Activated gamma-delta T cell (primary cell): ENCODE results near the gene ZFC3H1.
A peak's percentile ranks its signal among the peaks of the same experiment; 100 is the strongest.

Experiments used
- DNase-seq: peaks from one replicate; lab custom pipeline; 2025; lab: John Stamatoyannopoulos, UW

ZFC3H1 gene

GRCh38 chr12:71684081-71684480, 20.4 kb upstream of the ZFC3H1 start:
- no peak for DNase-seq

GRCh38 chr12:71683633-71684032, 20.0 kb upstream of the ZFC3H1 start:
- no peak for DNase-seq

GRCh38 chr12:71682466-71682865, 18.8 kb upstream of the ZFC3H1 start:
- no peak for DNase-seq

- no peak for DNase-seq
Observed at GRCh38 chr12:71671816-71672215, 8.2 kb upstream of the ZFC3H1 start.

- DNase-seq = no peak
Observed at GRCh38 chr12:71671311-71671710, 7.7 kb upstream of the ZFC3H1 start.

- no peak for DNase-seq
Observed at GRCh38 chr12:71666259-71666658, 2.6 kb upstream of the ZFC3H1 start.

GRCh38 chr12:71665090-71665463, 1.4 kb upstream of the ZFC3H1 start:
- no peak for DNase-seq

- peak; percentile 14 for DNase-seq
Observed at GRCh38 chr12:71664411-71665089, 902 bp upstream of the ZFC3H1 start.

- DNase-seq = peak; percentile 48
Observed at GRCh38 chr12:71662849-71663560, 643 bp downstream of the ZFC3H1 start.

- no peak for DNase-seq
Observed at GRCh38 chr12:71661977-71662530, 1.6 kb downstream of the ZFC3H1 start.

GRCh38 chr12:71656740-71657139, 6.9 kb downstream of the ZFC3H1 start:
- DNase-seq = no peak

- no peak for DNase-seq
Observed at GRCh38 chr12:71655907-71656306, 7.7 kb downstream of the ZFC3H1 start.

GRCh38 chr12:71655495-71655894, 8.2 kb downstream of the ZFC3H1 start:
- no peak for DNase-seq

- DNase-seq = no peak
Observed at GRCh38 chr12:71654200-71654599, 9.4 kb downstream of the ZFC3H1 start.

GRCh38 chr12:71653137-71653536, 10.5 kb downstream of the ZFC3H1 start:
- no peak for DNase-seq

GRCh38 chr12:71652656-71653055, 11.0 kb downstream of the ZFC3H1 start:
- DNase-seq = no peak

GRCh38 chr12:71649401-71649800, 14.2 kb downstream of the ZFC3H1 start:
- no peak for DNase-seq

- no peak for DNase-seq
Observed at GRCh38 chr12:71648537-71648936, 15.1 kb downstream of the ZFC3H1 start.

GRCh38 chr12:71646512-71646911, 17.1 kb downstream of the ZFC3H1 start:
- DNase-seq = no peak

- no peak for DNase-seq
Observed at GRCh38 chr12:71645268-71645667, 18.4 kb downstream of the ZFC3H1 start.

- no peak for DNase-seq
Observed at GRCh38 chr12:71642264-71642663, 21.4 kb downstream of the ZFC3H1 start.

GRCh38 chr12:71641390-71641789, 22.3 kb downstream of the ZFC3H1 start:
- DNase-seq = no peak

GRCh38 chr12:71640316-71640715, 23.3 kb downstream of the ZFC3H1 start:
- no peak for DNase-seq
